AG20443 (cell line): ENCODE data around the gene PCDHA1.
"Not testable (repeated sequence)": the region's sequence is repeated elsewhere in the genome, so short reads cannot be mapped to it uniquely, and the experiment has no call there.

ENCODE experiments used
- DNase-seq: peaks from one replicate; pipeline ENCODE4 v3.0.0; 2012; ENCODE audit warnings: low spot score, mixed read lengths

Gene PCDHA1

DNA sequence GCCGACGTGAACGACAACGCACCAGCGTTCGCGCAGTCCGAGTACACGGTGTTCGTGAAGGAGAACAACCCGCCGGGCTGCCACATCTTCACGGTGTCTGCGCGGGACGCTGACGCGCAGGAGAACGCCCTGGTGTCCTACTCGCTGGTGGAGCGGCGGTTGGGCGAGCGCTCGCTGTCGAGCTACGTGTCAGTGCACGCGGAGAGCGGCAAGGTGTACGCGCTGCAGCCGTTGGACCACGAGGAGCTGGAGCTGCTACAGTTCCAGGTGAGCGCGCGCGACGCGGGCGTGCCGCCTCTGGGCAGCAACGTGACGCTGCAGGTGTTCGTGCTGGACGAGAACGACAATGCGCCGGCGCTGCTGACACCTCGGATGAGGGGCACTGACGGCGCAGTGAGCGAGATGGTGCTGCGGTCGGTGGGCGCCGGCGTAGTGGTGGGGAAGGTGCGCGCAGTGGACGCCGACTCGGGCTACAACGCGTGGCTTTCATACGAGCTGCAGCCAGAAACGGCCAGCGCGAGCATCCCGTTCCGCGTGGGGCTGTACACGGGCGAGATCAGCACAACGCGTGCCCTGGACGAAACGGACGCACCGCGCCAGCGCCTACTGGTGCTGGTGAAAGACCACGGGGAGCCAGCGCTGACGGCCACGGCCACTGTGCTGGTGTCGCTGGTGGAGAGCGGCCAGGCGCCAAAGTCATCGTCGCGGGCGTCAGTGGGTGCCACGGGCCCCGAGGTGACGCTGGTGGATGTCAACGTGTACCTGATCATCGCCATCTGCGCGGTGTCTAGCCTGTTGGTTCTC lies 64.1 kb downstream of the PCDHA1 start:
- DNase-seq: not testable (repeated sequence)

DNA sequence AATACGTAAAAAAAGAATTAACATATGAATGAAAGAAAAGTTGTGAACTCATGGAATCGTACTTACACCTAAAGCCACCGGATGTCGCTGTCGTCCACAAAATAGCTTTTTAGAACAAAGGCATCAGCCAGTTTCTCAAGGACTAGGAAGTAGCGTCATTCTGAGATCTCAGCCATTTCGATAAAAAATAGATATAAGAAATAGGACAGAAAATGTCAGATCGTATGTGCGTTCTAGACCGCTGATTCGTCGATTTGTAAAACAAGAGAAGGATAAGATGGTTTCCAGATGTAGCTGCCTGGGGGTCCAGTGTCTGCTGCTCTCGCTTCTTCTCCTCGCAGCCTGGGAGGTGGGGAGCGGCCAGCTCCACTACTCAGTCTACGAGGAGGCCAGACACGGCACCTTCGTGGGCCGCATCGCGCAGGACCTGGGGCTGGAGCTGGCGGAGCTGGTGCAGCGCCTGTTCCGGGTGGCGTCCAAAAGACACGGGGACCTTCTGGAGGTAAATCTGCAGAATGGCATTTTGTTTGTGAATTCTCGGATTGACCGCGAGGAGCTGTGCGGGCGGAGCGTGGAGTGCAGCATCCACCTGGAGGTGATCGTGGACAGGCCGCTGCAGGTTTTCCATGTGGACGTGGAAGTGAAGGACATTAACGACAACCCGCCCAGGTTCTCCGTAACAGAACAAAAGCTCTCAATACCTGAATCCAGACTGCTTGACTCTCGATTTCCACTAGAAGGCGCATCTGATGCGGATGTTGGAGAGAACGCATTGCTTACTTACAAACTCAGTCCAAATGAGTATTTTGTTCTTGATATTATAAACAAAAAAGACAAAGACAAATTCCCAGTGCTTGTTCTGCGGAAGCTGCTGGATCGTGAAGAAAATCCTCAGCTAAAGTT lies 70.1 kb downstream of the PCDHA1 start, which contains the start of gene PCDHA10:
TSS of gene PCDHA10 (plus strand) at position 126 of the 903 bp plus-strand sequence. CDS start at position 278, 152 bp downstream.
- DNase-seq: no peak

- no peak for DNase-seq
Observed at GRCh38 chr5:140857177-140857986, 71.4 kb downstream of the PCDHA1 start.

GRCh38 chr5:140857987-140858240 lies 72.0 kb downstream of the PCDHA1 start:
- no peak for DNase-seq

DNA sequence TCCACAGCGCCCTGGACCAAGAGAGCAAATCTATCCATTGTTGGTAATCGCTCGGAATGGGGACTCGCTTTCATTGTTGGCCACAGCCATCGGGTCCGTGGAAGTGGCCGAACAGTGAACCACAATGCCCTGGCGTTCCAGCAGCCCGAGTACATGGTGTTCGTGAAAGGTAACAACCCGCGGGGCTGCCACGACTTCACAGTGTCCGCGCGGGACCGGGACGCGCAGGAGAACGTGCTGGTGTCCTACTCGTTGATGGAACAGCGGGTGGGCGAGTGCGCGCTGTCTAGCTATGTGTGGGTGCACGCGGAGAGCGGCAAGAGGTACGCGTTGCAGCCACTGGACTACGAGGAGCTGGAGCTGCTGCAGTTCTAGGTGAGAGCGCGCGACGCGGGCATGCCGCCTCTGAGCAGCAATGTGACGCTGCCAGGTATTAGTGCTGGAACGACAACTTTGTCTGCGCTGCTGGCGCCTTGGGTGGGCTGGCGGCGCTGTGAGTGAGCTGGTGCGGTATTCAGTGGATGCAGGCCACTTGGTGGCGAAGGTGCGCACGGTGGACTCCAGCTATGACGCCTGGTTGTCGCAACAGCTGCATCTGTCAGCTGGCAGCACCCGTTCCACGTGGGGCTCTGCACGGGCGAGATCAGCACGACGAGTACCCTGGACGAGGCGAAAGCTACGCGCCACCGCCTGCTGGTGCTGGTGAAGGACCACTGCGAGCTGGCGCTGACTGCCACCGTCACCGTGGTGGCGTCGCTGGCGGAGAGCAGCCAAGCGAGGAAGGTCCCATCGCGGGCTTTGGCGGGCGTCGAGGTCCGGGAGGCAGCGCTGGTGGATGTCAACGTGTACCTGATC lies 76.7 kb downstream of the PCDHA1 start:
- no peak for DNase-seq

DNA sequence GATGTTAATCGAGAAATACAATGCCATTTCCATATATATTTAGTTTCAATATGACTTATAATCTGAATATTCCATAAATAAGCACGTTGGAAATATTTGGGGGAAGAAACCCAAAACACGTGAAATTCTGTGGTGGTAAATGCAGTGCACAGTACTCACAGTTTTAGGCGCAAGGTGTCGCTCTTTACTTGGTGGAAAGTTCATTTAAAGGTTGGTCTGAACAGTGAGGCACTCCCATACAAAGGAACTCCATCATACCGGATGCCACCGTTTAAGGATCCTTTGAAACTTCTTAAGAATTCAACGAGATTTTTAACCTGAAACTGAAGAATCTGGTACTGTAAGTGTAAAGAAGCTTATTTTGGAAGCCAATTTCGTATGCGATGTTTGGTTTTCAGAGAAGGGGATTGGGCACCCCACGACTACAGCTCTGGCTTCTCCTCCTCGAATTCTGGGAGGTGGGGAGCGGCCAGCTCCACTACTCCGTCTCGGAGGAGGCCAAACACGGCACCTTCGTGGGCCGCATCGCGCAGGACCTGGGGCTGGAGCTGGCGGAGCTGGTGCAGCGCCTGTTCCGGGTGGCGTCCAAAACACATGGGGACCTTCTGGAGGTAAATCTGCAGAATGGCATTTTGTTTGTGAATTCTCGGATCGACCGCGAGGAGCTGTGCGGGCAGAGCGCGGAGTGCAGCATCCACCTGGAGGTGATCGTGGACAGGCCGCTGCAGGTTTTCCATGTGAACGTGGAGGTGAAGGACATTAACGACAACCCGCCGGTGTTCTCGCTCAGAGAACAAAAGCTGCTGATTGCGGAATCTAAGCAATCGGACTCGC lies 83.0 kb downstream of the PCDHA1 start, which contains the start of gene PCDHA11:
TSS of gene PCDHA11 (plus strand) at position 237 of the 834 bp plus-strand sequence. CDS start at position 384, 147 bp downstream.
- no peak for DNase-seq

DNA sequence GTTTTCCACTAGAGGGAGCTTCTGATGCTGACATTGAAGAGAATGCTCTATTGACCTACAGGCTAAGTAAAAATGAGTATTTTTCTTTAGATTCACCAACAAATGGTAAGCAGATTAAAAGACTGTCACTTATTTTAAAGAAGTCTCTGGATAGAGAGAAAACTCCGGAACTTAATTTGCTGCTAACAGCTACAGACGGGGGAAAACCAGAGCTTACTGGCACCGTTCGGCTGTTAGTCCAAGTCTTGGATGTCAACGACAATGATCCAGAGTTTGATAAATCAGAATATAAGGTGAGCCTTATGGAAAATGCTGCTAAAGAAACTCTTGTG lies 83.6 kb downstream of the PCDHA1 start:
- no peak for DNase-seq

GRCh38 chr5:140870221-140871201 lies 84.6 kb downstream of the PCDHA1 start:
- DNase-seq: no peak

GRCh38 chr5:140875085-140876065 lies 89.4 kb downstream of the PCDHA1 start, which contains the start of gene PCDHA12:
Gene PCDHA12, plus strand, starts transcription at chr5:140875308. Its CDS starts 165 bp downstream, at chr5:140875473.
- no peak for DNase-seq

DNA sequence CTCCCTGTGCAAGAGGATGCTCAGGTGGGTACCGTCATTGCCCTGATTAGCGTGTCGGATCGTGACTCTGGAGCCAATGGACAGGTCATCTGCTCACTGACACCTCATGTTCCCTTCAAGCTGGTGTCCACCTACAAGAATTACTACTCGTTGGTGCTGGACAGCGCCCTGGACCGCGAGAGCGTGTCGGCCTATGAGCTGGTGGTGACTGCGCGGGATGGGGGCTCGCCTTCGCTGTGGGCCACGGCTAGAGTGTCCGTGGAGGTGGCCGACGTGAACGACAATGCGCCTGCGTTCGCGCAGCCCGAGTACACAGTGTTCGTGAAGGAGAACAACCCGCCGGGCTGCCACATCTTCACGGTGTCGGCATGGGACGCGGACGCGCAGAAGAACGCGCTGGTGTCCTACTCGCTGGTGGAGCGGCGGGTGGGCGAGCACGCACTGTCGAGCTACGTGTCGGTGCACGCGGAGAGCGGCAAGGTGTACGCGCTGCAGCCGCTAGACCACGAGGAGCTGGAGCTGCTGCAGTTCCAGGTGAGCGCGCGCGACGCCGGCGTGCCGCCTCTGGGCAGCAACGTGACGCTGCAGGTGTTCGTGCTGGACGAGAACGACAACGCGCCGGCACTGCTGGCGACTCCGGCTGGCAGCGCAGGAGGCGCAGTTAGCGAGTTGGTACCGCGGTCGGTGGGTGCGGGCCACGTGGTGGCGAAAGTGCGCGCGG lies 90.8 kb downstream of the PCDHA1 start:
- not testable (repeated sequence) for DNase-seq

- no peak for DNase-seq
Observed at GRCh38 chr5:140877262-140877581, 91.3 kb downstream of the PCDHA1 start.

GRCh38 chr5:140881889-140882590 lies 96.1 kb downstream of the PCDHA1 start, which contains the start of gene PCDHA13:
Gene PCDHA13, plus strand, starts transcription at chr5:140882124. Its CDS starts 145 bp downstream, at chr5:140882269.
- DNase-seq: no peak

DNA sequence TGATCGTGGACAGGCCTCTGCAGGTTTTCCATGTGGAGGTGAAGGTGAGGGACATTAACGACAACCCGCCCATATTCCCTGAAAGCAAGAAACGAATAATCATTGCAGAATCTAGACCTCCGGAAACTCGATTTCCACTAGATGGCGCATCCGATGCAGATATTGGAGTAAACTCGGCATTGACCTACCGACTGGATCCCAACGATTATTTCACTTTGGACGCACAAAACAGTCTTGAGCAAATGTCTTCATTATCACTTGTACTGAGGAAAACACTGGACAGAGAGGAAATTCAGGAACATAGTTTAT lies 96.6 kb downstream of the PCDHA1 start:
- DNase-seq: no peak

GRCh38 chr5:140883373-140883772 lies 97.4 kb downstream of the PCDHA1 start:
- no peak for DNase-seq

DNA sequence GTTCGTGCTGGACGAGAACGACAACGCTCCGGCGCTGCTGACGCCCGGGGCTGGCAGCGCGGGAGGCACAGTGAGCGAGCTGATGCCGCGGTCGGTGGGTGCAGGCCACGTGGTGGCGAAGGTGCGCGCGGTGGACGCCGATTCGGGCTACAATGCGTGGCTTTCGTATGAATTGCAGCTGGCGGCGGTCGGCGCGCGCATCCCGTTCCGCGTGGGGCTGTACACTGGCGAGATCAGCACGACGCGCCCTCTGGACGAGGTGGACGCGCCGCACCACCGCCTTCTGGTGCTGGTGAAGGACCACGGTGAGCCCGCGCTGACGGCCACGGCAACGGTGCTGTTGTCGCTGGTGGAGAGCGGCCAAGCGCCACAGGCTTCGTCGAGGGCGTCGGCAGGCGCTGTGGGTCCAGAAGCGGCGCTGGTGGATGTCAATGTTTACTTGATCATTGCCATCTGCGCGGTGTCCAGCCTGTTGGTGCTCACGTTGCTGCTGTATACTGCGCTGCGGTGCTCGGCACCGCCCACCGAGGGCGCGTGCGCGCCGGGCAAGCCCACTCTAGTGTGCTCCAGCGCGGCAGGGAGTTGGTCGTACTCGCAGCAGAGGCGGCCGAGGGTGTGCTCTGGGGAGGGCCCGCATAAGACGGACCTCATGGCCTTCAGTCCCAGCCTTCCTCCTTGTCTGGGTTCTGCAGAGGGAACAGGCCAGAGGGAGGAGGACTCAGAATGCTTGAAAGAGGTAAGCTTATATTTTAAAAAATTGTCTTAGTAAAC lies 98.2 kb downstream of the PCDHA1 start:
- DNase-seq: no peak

DNA sequence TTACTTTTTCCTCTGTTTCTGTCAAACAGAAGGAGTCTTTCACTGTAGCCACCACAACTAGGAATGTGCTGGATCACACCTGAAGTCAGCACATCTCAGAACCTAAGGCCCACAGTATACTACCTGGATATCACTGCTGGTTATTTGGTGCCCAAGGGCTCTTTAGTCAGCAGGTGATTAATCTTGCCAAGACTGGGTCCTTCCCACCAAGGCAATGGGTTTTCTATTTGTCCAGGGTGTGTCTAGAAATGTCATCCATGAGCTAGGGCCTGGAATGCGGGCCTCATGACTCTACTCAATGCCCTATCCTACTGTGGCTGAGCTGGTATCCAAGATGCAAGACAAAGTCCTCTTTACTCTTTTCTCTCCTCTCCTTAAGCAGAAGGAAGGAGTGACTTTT lies 130.4 kb downstream of the PCDHA1 start:
- no peak for DNase-seq
